ENCODE data around the gene HORMAD1.

DNA sequence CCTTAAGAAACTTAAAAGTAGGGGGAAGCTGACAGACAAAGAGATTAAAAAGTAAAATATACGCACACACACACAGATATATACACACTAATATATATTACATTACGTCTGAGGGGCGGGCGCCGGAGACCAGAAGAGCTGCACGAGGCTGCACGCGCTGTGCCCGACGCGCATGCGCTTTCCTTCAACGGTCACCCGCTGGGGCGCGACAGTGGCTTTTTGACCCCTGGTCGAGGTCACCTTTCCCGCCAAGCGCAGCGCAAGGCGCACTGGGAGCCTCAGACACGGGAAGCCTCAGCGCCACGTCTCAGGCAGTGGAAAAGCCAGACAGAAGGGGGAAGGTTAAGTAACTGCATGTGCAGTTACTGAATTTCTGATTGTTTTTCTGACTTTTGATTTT is at the start of gene HORMAD1:
- no peak for TF ChIP-seq CTCF (conservative IDR thresholded peaks at IDR 0.05 in 1 of 2, IDR thresholded peaks at IDR 0.05 in 1 of 2; ENCODE audit: low read depth in 1 of 2, low read length in 2 of 2)
- no peak for TF ChIP-seq EZH2 (IDR thresholded peaks at IDR 0.05; ENCODE audit: low read length, missing control alignments)

Data from fibroblast of lung (primary cell).